Measurements from ENCODE around the gene CALY. TPM values are rescaled to one million over a fixed set of nuclear protein-coding genes. Genes with fewer than 3 reads are reported as not detected.

The CALY gene
- total RNA-seq, 2 donors from 2014 or later: 1.8 TPM; not detected in 1

- intact Hi-C loops (cut with DNase I): no loop called here
- H3K27me3 ChIP-seq: no peaks in the 10 kb centered on the region
- no peak for ATAC-seq
- DNase-seq: no peak
- H3K9me3 ChIP-seq: no peaks in the 10 kb centered on the region
- no peak for TF ChIP-seq CTCF (IDR thresholded peaks at IDR 0.05)
- no peak for TF ChIP-seq POLR2A (IDR thresholded peaks at IDR 0.05)
- H3K27ac ChIP-seq: no peak overlapping the region
- H3K4me1 ChIP-seq: no peaks in the 10 kb centered on the region
- no peak overlapping the region for H3K4me3 ChIP-seq
- no peaks in the 10 kb centered on the region for H3K36me3 ChIP-seq (replicated peaks in 1 of 2; ENCODE audit: insufficient read depth in 1 of 2, low read depth in 2 of 2)
- WGBS, 2 donors: 51 to 68% methylated on average over 6 to 8 of the region's 9 CpGs
Observed at GRCh38 chr10:133349577-133350011, 12.9 kb upstream of the CALY start.

- H3K27ac ChIP-seq: no peak overlapping the region
- H3K27me3 ChIP-seq: no peaks in the 10 kb centered on the region
- DNase-seq: no peak
- WGBS, 2 donors: 70 to 82% methylated on average over 8 of the region's 8 CpGs
- H3K4me3 ChIP-seq: no peak overlapping the region
- TF ChIP-seq POLR2A (IDR thresholded peaks at IDR 0.05): no peak
- TF ChIP-seq CTCF (IDR thresholded peaks at IDR 0.05): no peak
- intact Hi-C loops (cut with DNase I): no loop called here
- H3K9me3 ChIP-seq: no peaks in the 10 kb centered on the region
- H3K36me3 ChIP-seq (replicated peaks in 1 of 2; ENCODE audit: insufficient read depth in 1 of 2, low read depth in 2 of 2): no peaks in the 10 kb centered on the region
- ATAC-seq: no peak
- no peaks in the 10 kb centered on the region for H3K4me1 ChIP-seq
Observed at GRCh38 chr10:133349160-133349568, 12.5 kb upstream of the CALY start.

GRCh38 chr10:133347710-133348517 is 11.2 kb upstream of the CALY start:
- intact Hi-C loops (cut with DNase I): no loop called here
- no peak overlapping the region for H3K4me3 ChIP-seq
- no peaks in the 10 kb centered on the region for H3K9me3 ChIP-seq
- H3K27me3 ChIP-seq: no peaks in the 10 kb centered on the region
- WGBS, 2 donors: 38 to 69% methylated on average over 2 to 16 of the region's 16 CpGs
- TF ChIP-seq POLR2A (IDR thresholded peaks at IDR 0.05): no peak
- TF ChIP-seq CTCF (IDR thresholded peaks at IDR 0.05): no peak
- DNase-seq: no peak
- H3K4me1 ChIP-seq: no peaks in the 10 kb centered on the region
- no peak overlapping the region for H3K27ac ChIP-seq
- H3K36me3 ChIP-seq (replicated peaks in 1 of 2; ENCODE audit: insufficient read depth in 1 of 2, low read depth in 2 of 2): no peaks in the 10 kb centered on the region
- ATAC-seq: no peak

GRCh38 chr10:133346413-133346812 is 9.7 kb upstream of the CALY start:
- DNase-seq: no peak
- WGBS, 2 donors: 61 to 72% methylated on average over 7 to 11 of the region's 11 CpGs
- ATAC-seq: no peak
- Histone ChIP-seq H3K4me3 (no peak overlapping the region), H3K27ac (no peak overlapping the region), H3K4me1 (no peaks in the 10 kb centered on the region), H3K27me3 (no peaks in the 10 kb centered on the region), H3K9me3 (no peaks in the 10 kb centered on the region), H3K36me3 (replicated peaks in 1 of 2; ENCODE audit: insufficient read depth in 1 of 2, low read depth in 2 of 2) (no peaks in the 10 kb centered on the region)
- no peak for TF ChIP-seq CTCF (IDR thresholded peaks at IDR 0.05)
- TF ChIP-seq POLR2A (IDR thresholded peaks at IDR 0.05): no peak
- intact Hi-C loops (cut with DNase I): no loop called here

GRCh38 chr10:133344236-133344635 is 7.5 kb upstream of the CALY start:
- intact Hi-C loops (cut with DNase I): no loop called here
- ATAC-seq (no peak), DNase-seq (no peak)
- H3K4me1 ChIP-seq: no peaks in the 10 kb centered on the region
- 55 to 56% methylated on average over 5 of the region's 5 CpGs for WGBS, 2 donors
- no peaks in the 10 kb centered on the region for H3K27me3 ChIP-seq
- TF ChIP-seq CTCF (IDR thresholded peaks at IDR 0.05): no peak
- no peak for TF ChIP-seq POLR2A (IDR thresholded peaks at IDR 0.05)
- H3K9me3 ChIP-seq: no peaks in the 10 kb centered on the region
- H3K27ac ChIP-seq: no peak overlapping the region
- no peaks in the 10 kb centered on the region for H3K36me3 ChIP-seq (replicated peaks in 1 of 2; ENCODE audit: insufficient read depth in 1 of 2, low read depth in 2 of 2)
- no peak overlapping the region for H3K4me3 ChIP-seq
